HEK293 (cell line): ENCODE results near the gene NLGN2.
A peak's percentile ranks its signal among the peaks of the same experiment; 100 is the strongest.

Experiments
- CTCF ChIA-PET: fragments of 350-600 bp; formaldehyde crosslinking; extraction: SDS; loops from one replicate; lab custom pipeline; 2021; ENCODE audit warnings: antibody characterized with exemption; lab: Yijun Ruan, JAX
- POLR2A ChIA-PET: fragments of 300-600 bp; formaldehyde crosslinking; extraction: SDS; loops from one replicate; lab custom pipeline; 2020; ENCODE audit warnings: antibody characterized with exemption, inconsistent platforms; lab: Yijun Ruan, JAX
- H3K27ac ChIP-seq: fragments of 200-500 bp; sonication (Bioruptor generic); 2 replicates; pipeline ENCODE4 v1.5.1; 2014; ENCODE audit warnings: low read depth, low read length, control low read depth, inconsistent platforms; ENCODE audit errors: extremely low read depth
- H3K36me3 ChIP-seq, 2 experiments: fragments of 200-500 bp in 1 of 2; sonication (Bioruptor generic) in 1 of 2; 1 replicate in 1 of 2; 2 replicates in 1 of 2; pipeline ENCODE4 v1.5.1; 2014 to 2017; ENCODE audit warnings: inconsistent platforms in 2 of 2, low read length in 2 of 2; ENCODE audit not compliant: control insufficient read depth in 2 of 2, insufficient read depth in 1 of 2
- H3K4me1 ChIP-seq: fragments of 200-500 bp; sonication (Bioruptor generic); 2 replicates; pipeline ENCODE4 v1.5.1; 2014; ENCODE audit warnings: mild to moderate bottlenecking, low read length, inconsistent platforms; ENCODE audit not compliant: control insufficient read depth, insufficient read depth
- H3K4me3 ChIP-seq: 2 replicates; pipeline ENCODE4 v1.5.1; 2011; ENCODE audit warnings: low read depth, mild to moderate bottlenecking, control low read depth, low read length, moderate library complexity
- H3K9me3 ChIP-seq: fragments of 200-500 bp; sonication (Bioruptor generic); 2 replicates; pipeline ENCODE4 v1.5.1; 2014; ENCODE audit warnings: low read depth, low read length, inconsistent platforms; ENCODE audit not compliant: control insufficient read depth, insufficient read depth
- KLF10 ChIP-seq: fragments of 450-650 bp; IDR thresholded peaks from 2 replicates; pipeline ENCODE4 v1.5.1; 2018; ENCODE audit warnings: missing biosample characterization, mild to moderate bottlenecking, missing genetic modification characterization
- MYNN ChIP-seq: fragments of 450-650 bp; formaldehyde crosslinking; IDR thresholded peaks from 2 replicates; pipeline ENCODE4 v1.5.1; 2016; ENCODE audit warnings: missing biosample characterization, missing genetic modification characterization, borderline replicate concordance
- SP7 ChIP-seq: fragments of 450-650 bp; formaldehyde crosslinking; IDR thresholded peaks from 2 replicates; pipeline ENCODE4 v1.5.1; 2016; ENCODE audit warnings: missing biosample characterization, missing genetic modification characterization
- TCF7L2 ChIP-seq: IDR thresholded peaks from 2 replicates; pipeline ENCODE4 v1.6.1; 2011; ENCODE audit warnings: low read depth, mild to moderate bottlenecking, inconsistent platforms, low read length, moderate library complexity, borderline replicate concordance
- ZBTB20 ChIP-seq: fragments of 450-650 bp; formaldehyde crosslinking; IDR thresholded peaks from 2 replicates; pipeline ENCODE4 v1.5.1; 2016; ENCODE audit warnings: missing biosample characterization, missing genetic modification characterization
- ZBTB21 ChIP-seq: fragments of 450-650 bp; formaldehyde crosslinking; IDR thresholded peaks from 2 replicates; pipeline ENCODE4 v1.5.1; 2017; ENCODE audit warnings: missing biosample characterization, missing genetic modification characterization
- ZFP37 ChIP-seq: fragments of 450-650 bp; formaldehyde crosslinking; IDR thresholded peaks from 2 replicates; pipeline ENCODE4 v1.5.1; 2016; ENCODE audit warnings: missing biosample characterization, missing genetic modification characterization
- ZNF140 ChIP-seq: fragments of 450-650 bp; formaldehyde crosslinking; IDR thresholded peaks from 2 replicates; pipeline ENCODE4 v1.5.1; 2016; ENCODE audit warnings: missing biosample characterization, missing genetic modification characterization
- ZNF146 ChIP-seq: fragments of 450-650 bp; formaldehyde crosslinking; IDR thresholded peaks from 2 replicates; pipeline ENCODE4 v1.5.1; 2016; ENCODE audit warnings: missing biosample characterization, missing genetic modification characterization
- ZNF148 ChIP-seq: fragments of 450-650 bp; formaldehyde crosslinking; IDR thresholded peaks from 2 replicates; pipeline ENCODE4 v1.5.0; 2017; ENCODE audit warnings: missing biosample characterization, missing genetic modification characterization, borderline replicate concordance
- ZNF2 ChIP-seq: fragments of 450-650 bp; formaldehyde crosslinking; IDR thresholded peaks from 2 replicates; pipeline ENCODE4 v1.5.1; 2016; ENCODE audit warnings: missing biosample characterization, missing genetic modification characterization
- ZNF239 ChIP-seq: fragments of 450-650 bp; formaldehyde crosslinking; IDR thresholded peaks from 2 replicates; pipeline ENCODE4 v1.5.1; 2016; ENCODE audit warnings: missing biosample characterization, missing genetic modification characterization
- ZNF292 ChIP-seq: fragments of 450-650 bp; formaldehyde crosslinking; IDR thresholded peaks from 2 replicates; pipeline ENCODE4 v1.5.1; 2016; ENCODE audit warnings: low read depth, missing biosample characterization, missing genetic modification characterization, borderline replicate concordance
- ZNF311 ChIP-seq: fragments of 450-650 bp; formaldehyde crosslinking; IDR thresholded peaks from 2 replicates; pipeline ENCODE4 v1.5.1; 2017; ENCODE audit warnings: missing biosample characterization, missing genetic modification characterization, borderline replicate concordance
- ZNF510 ChIP-seq: fragments of 450-650 bp; formaldehyde crosslinking; IDR thresholded peaks from 2 replicates; pipeline ENCODE4 v1.5.1; 2018; ENCODE audit warnings: mild to moderate bottlenecking, missing genetic modification characterization, missing biosample characterization; ENCODE audit not compliant: insufficient replicate concordance
- ZNF629 ChIP-seq: fragments of 450-650 bp; formaldehyde crosslinking; IDR thresholded peaks from 2 replicates; pipeline ENCODE4 v1.5.1; 2017; ENCODE audit warnings: missing biosample characterization, missing genetic modification characterization
- ZNF645 ChIP-seq: fragments of 450-650 bp; formaldehyde crosslinking; IDR thresholded peaks from 2 replicates; pipeline ENCODE4; 2016; ENCODE audit warnings: missing biosample characterization, missing genetic modification characterization
- ZNF654 ChIP-seq: fragments of 450-650 bp; formaldehyde crosslinking; IDR thresholded peaks from 2 replicates; pipeline ENCODE4 v1.5.1; 2016; ENCODE audit warnings: low read depth, missing biosample characterization, missing genetic modification characterization
- ZNF830 ChIP-seq: fragments of 450-650 bp; IDR thresholded peaks from 2 replicates; pipeline ENCODE4 v1.5.0; 2018; ENCODE audit warnings: missing biosample characterization, missing genetic modification characterization, low read depth, mild to moderate bottlenecking, moderate library complexity
- TF ChIP-seq, protein P1 (sequence below): fragments of 450-650 bp; formaldehyde crosslinking; IDR thresholded peaks from 2 replicates; pipeline ENCODE4 v1.5.1; 2016; ENCODE audit warnings: missing biosample characterization, missing genetic modification characterization
- TF ChIP-seq, protein P2 (sequence below): fragments of 450-650 bp; formaldehyde crosslinking; IDR thresholded peaks from 2 replicates; pipeline ENCODE4 v1.5.1; 2016; ENCODE audit warnings: missing biosample characterization, missing genetic modification characterization

The NLGN2 gene

DNA sequence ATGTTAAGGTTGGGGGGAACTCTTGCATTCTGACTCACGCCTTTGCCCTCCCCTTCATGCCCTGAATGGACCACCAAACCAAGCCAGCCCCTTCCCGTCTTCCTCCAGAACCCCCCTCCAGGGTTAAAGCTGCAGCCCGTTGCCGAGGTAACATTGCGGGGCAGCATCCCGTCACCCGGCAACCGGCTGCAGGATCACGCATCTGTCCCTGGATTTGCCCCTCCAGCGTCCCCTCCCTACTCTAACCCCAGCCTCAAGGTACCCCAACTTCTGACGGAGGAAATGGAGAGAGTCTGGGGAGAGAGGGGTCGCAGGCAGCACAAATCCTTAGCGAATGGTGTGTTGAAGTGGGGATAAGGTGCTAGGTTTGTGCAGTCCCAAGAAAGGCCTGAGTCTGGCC, 563 bp upstream of the NLGN2 start (continued):
- TF ChIP-seq, protein P1, sequence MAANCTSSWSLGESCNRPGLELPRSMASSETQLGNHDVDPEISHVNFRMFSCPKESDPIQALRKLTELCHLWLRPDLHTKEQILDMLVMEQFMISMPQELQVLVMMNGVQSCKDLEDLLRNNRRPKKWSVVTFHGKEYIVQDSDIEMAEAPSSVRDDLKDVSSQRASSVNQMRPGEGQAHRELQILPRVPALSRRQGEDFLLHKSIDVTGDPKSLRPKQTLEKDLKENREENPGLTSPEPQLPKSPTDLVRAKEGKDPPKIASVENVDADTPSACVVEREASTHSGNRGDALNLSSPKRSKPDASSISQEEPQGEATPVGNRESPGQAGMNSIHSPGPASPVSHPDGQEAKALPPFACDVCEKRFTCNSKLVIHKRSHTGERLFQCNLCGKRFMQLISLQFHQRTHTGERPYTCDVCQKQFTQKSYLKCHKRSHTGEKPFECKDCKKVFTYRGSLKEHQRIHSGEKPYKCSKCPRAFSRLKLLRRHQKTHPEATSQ (tag by site-specific recombination) = no peak
- TF ChIP-seq ZNF148 (no peak), MYNN (tag by site-specific recombination) (peak; percentile 96), ZBTB21 (tag by site-specific recombination) (no peak)

GRCh38 chr17:7408252-7408727, 645 bp downstream of the NLGN2 start:
- Histone ChIP-seq H3K4me3 (no peak overlapping the region), H3K36me3 (peaks cover 3 to 32% of the 10 kb centered on the region in 2 experiments), H3K4me1 (0 out of 2 replicates have a peak, but pooled peaks cover 5% of the 10 kb centered on the region), H3K9me3 (no peaks in the 10 kb centered on the region), H3K27ac (no peak overlapping the region)
- ChIA-PET CTCF (no interaction called here), POLR2A (interaction anchor here (0.5 kb wide), 1 partner anchor 58 kb away, joined by 5 read pairs; no protein-coding TSS in a partner anchor)
- TF ChIP-seq, protein P2, sequence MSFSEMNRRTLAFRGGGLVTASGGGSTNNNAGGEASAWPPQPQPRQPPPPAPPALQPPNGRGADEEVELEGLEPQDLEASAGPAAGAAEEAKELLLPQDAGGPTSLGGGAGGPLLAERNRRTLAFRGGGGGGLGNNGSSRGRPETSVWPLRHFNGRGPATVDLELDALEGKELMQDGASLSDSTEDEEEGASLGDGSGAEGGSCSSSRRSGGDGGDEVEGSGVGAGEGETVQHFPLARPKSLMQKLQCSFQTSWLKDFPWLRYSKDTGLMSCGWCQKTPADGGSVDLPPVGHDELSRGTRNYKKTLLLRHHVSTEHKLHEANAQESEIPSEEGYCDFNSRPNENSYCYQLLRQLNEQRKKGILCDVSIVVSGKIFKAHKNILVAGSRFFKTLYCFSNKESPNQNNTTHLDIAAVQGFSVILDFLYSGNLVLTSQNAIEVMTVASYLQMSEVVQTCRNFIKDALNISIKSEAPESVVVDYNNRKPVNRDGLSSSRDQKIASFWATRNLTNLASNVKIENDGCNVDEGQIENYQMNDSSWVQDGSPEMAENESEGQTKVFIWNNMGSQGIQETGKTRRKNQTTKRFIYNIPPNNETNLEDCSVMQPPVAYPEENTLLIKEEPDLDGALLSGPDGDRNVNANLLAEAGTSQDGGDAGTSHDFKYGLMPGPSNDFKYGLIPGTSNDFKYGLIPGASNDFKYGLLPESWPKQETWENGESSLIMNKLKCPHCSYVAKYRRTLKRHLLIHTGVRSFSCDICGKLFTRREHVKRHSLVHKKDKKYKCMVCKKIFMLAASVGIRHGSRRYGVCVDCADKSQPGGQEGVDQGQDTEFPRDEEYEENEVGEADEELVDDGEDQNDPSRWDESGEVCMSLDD (tag by site-specific recombination) = no peak
- TF ChIP-seq ZNF629 = no peak
- TF ChIP-seq SP7 = no peak
- TF ChIP-seq ZNF239 (tag by site-specific recombination) = no peak
- no peak for TF ChIP-seq ZNF146
- TF ChIP-seq ZNF645 = no peak
- TF ChIP-seq ZNF292 (tag by site-specific recombination) = no peak
- TF ChIP-seq ZBTB20 (tag by site-specific recombination) = no peak
- no peak for TF ChIP-seq ZNF830
- TF ChIP-seq ZNF510 = no peak
- TF ChIP-seq TCF7L2 = no peak
- TF ChIP-seq ZNF654 (tag by site-specific recombination) = no peak
- no peak for TF ChIP-seq ZFP37 (tag by site-specific recombination)
- TF ChIP-seq ZNF140 (tag by site-specific recombination) = no peak
- no peak for TF ChIP-seq KLF10 (tag by site-specific recombination)
- no peak for TF ChIP-seq ZNF311
- TF ChIP-seq ZNF2 (tag by site-specific recombination) = no peak
